K562 (cell line): ENCODE results near the gene HCAR1. TPM values are rescaled to one million over a fixed set of nuclear protein-coding genes. Genes with fewer than 3 reads are reported as not detected.

ENCODE experiments used
- CBX8 ChIP-seq: fragments of 200-600 bp; sonication (generic); IDR thresholded peaks from 2 replicates; pipeline ENCODE4 v1.6.1; 2012; ENCODE audit warnings: borderline replicate concordance, mixed run types, low read depth, mild to moderate bottlenecking, moderate library complexity, mixed read lengths, low read length, control low read depth, inconsistent platforms; ENCODE audit not compliant: poor library complexity, severe bottlenecking; ENCODE audit errors: extremely low read depth
- CREBBP ChIP-seq: IDR thresholded peaks from one replicate; pipeline ENCODE4 v1.6.1; 2012; ENCODE audit warnings: low read depth, mild to moderate bottlenecking, control low read depth, inconsistent platforms, low read length
- CREM ChIP-seq: IDR thresholded peaks from 2 replicates; pipeline ENCODE4 v1.6.1; 2014; ENCODE audit warnings: antibody characterized with exemption, low read depth
- GATA2 ChIP-seq: sonication (generic); formaldehyde crosslinking; IDR thresholded peaks from 2 replicates; pipeline ENCODE4 v1.4.0; 2020; ENCODE audit warnings: mild to moderate bottlenecking, missing genetic modification reagents
- HBP1 ChIP-seq: fragments of 450-650 bp; formaldehyde crosslinking; IDR thresholded peaks from 2 replicates; pipeline ENCODE4 v1.4.0; 2022; ENCODE audit warnings: missing genetic modification characterization
- KLF13 ChIP-seq: fragments of 450-650 bp; IDR thresholded peaks from 2 replicates; pipeline ENCODE4 v1.6.1; 2016; ENCODE audit warnings: missing genetic modification characterization, low read depth, mild to moderate bottlenecking, missing compliant biosample characterization, moderate library complexity, borderline replicate concordance
- MAFK ChIP-seq: IDR thresholded peaks from 2 replicates; pipeline ENCODE4 v1.6.1; 2011; ENCODE audit warnings: low read length, improper control_type of control experiment
- MCM5 ChIP-seq: fragments of 450-650 bp; IDR thresholded peaks from 2 replicates; pipeline ENCODE4 v1.6.1; 2016; ENCODE audit warnings: low read depth
- MEF2A ChIP-seq: IDR thresholded peaks from 2 replicates; pipeline ENCODE4 v1.6.1; 2011; ENCODE audit warnings: low read depth, mild to moderate bottlenecking, low read length, moderate library complexity; ENCODE audit not compliant: control insufficient read depth
- NFE2L1 ChIP-seq: fragments of 450-650 bp; IDR thresholded peaks from 2 replicates; pipeline ENCODE4 v1.6.1; 2016; ENCODE audit warnings: missing genetic modification characterization, low read depth, mild to moderate bottlenecking, missing compliant biosample characterization, moderate library complexity, borderline replicate concordance
- PREB ChIP-seq: sonication (generic); formaldehyde crosslinking; IDR thresholded peaks from 2 replicates; pipeline ENCODE4 v1.8.1; 2023; ENCODE audit warnings: mild to moderate bottlenecking, missing genetic modification reagents
- PRPF4 ChIP-seq: fragments of 200-400 bp; formaldehyde crosslinking; IDR thresholded peaks from one replicate; pipeline ENCODE4 v1.6.1; 2017; ENCODE audit warnings: low read length, low read depth, mild to moderate bottlenecking; ENCODE audit not compliant: insufficient read depth, poor library complexity, severe bottlenecking
- RAD51 ChIP-seq: fragments of 450-650 bp; IDR thresholded peaks from 2 replicates; pipeline ENCODE4 v1.7.1; 2016; ENCODE audit warnings: low read depth, mild to moderate bottlenecking, borderline replicate concordance
- RNF219 ChIP-seq: fragments of 250-450 bp; sonication (Bioruptor Pico); IDR thresholded peaks from 2 replicates; pipeline ENCODE4 v1.5.0; 2022; ENCODE audit warnings: mild to moderate bottlenecking
- SMAD2 ChIP-seq: fragments of 150-350 bp; IDR thresholded peaks from 2 replicates; pipeline ENCODE4 v1.6.1; 2014; ENCODE audit warnings: low read depth, mild to moderate bottlenecking, low read length
- ZBTB12 ChIP-seq: fragments of 250-450 bp; sonication (Bioruptor Pico); IDR thresholded peaks from 2 replicates; pipeline ENCODE4 v1.4.0; 2020
- ZNF354B ChIP-seq: fragments of 250-450 bp; sonication (Bioruptor Pico); IDR thresholded peaks from 2 replicates; pipeline ENCODE4 v1.4.0; 2020
- ZNF395 ChIP-seq: fragments of 200-800 bp; sonication (Bioruptor generic); IDR thresholded peaks from 2 replicates; pipeline ENCODE4 v1.6.1; 2017; ENCODE audit warnings: missing genetic modification characterization, missing compliant biosample characterization
- ZSCAN32 ChIP-seq: fragments of 450-650 bp; formaldehyde crosslinking; IDR thresholded peaks from 2 replicates; pipeline ENCODE4 v1.4.0; 2020; ENCODE audit warnings: mild to moderate bottlenecking, moderate library complexity
- polyA plus RNA-seq, 8 experiments: library from polyadenylated mRNA; depleted of rRNA in 4 of 8; stranded (reverse) in 5 of 8; unstranded in 3 of 8; fragments of >200 nt; fragmentation: Nextera tagmentation in 2 of 8; fragmentation: Illumina TruSeq in 1 of 8; extraction: Ambion mirVana in 2 of 8; extraction: Trizol in 1 of 8; gene quantifications; 2 replicates each; pipeline versions ENCODE4 v1.2.1 to v1.2.3, GENCODE V29; 2011 to 2014; ENCODE audit warnings: inconsistent platforms in 1 of 8, missing spikeins in 1 of 8
- total RNA-seq, 7 experiments: library from RNA; depleted of rRNA in 6 of 7; stranded (reverse); fragments of >200 nt in 6 of 7; fragmentation: Illumina TruSeq in 2 of 7; extraction: Trizol in 2 of 7; gene quantifications; 2 replicates each; pipeline versions ENCODE4 v1.2.1 to v1.2.3, GENCODE V29; 2011 to 2021; ENCODE audit warnings: low replicate concordance in 1 of 7

Gene HCAR1
- total and polyA plus RNA-seq, 9 of the 15 experiments (the other 6 are each of a cell fraction or from before 2014, with no cell fraction given), result not detected

- TF ChIP-seq ZNF395 (CRISPR knock-in tag) (no peak), ZNF354B (CRISPR knock-in tag) (no peak), ZBTB12 (CRISPR knock-in tag) (no peak), SMAD2 (no peak), NFE2L1 (tag) (no peak), RAD51 (no peak), MCM5 (no peak), PREB (no peak), HBP1 (CRISPR knock-in tag) (no peak), RNF219 (CRISPR knock-in tag) (no peak), GATA2 (CRISPR knock-in tag) (peak; percentile 50; the same call in 1 of the 2 replicates), PRPF4 (no peak), CBX8 (no peak), CREM (no peak), KLF13 (tag) (no peak), MEF2A (peak; percentile 85), CREBBP (no peak), ZSCAN32 (CRISPR knock-in tag) (no peak), MAFK (no peak)
Observed at GRCh38 chr12:122726080-122726558, 4.5 kb downstream of the HCAR1 start (continued).
